LNCaP clone FGC (cell line): ENCODE data around the gene SLC30A3.
A peak's percentile ranks its signal among the peaks of the same experiment; 100 is the strongest.

Source experiments
- DNase-seq: peaks from one replicate; pipeline ENCODE4 v3.0.0-alpha.2; 2011; ENCODE audit warnings: low read depth
- H3K4me3 ChIP-seq: 2 replicates; pipeline ENCODE4 v1.5.1; 2011; ENCODE audit warnings: mild to moderate bottlenecking, low read depth, low read length, control low read depth
- TF ChIP-seq, protein P1 (sequence below): IDR thresholded peaks from 2 replicates; pipeline ENCODE4 v1.5.1; 2012; ENCODE audit warnings: mild to moderate bottlenecking; ENCODE audit not compliant: control insufficient read depth, insufficient read depth; ENCODE audit errors: extremely low read depth

SLC30A3 gene

DNA sequence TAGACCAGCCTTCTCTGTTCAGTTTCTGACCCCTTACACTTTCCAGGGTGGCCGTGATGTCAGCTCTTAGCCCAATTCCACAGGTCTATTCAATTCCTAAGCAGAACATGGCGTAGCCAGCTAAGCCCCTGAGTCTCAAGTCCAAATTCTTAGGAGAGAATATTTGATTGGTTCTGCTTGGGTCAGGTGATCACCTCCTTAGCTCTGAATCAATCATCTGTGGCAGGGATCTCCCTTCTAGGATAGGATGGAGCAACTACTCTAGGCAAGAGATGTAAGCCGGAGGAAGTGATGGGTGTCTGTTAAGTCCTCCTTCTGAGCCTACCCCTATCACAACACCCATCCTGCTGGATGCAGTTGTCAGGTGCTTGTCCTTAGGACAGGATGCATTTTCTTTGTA is 34.3 kb upstream of the SLC30A3 start:
- H3K4me3 ChIP-seq, result no peak overlapping the region
- TF ChIP-seq, protein P1, sequence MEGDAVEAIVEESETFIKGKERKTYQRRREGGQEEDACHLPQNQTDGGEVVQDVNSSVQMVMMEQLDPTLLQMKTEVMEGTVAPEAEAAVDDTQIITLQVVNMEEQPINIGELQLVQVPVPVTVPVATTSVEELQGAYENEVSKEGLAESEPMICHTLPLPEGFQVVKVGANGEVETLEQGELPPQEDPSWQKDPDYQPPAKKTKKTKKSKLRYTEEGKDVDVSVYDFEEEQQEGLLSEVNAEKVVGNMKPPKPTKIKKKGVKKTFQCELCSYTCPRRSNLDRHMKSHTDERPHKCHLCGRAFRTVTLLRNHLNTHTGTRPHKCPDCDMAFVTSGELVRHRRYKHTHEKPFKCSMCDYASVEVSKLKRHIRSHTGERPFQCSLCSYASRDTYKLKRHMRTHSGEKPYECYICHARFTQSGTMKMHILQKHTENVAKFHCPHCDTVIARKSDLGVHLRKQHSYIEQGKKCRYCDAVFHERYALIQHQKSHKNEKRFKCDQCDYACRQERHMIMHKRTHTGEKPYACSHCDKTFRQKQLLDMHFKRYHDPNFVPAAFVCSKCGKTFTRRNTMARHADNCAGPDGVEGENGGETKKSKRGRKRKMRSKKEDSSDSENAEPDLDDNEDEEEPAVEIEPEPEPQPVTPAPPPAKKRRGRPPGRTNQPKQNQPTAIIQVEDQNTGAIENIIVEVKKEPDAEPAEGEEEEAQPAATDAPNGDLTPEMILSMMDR, result no peak
- no peak for DNase-seq

DNA sequence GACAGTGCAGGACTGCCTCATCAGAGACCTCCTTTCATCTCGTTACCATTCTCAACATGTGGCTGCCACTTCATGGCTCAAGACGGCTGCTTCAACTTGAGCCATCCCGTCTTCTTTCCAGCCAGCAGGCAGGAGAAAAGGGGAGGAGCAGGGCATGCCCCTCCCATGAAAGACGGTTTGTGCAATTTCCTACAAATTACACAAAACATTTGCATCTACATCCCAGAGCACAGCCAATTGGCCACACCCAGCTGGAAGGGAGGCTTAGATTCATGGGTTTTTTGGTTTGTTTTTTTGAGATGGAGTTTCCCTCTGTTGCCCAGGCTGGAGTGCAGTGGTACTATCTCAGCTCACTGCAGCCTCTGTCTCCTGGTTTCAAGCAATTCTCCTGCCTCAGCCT is 33.6 kb upstream of the SLC30A3 start:
- no peak for DNase-seq
- H3K4me3 ChIP-seq, result no peak overlapping the region
- TF ChIP-seq, protein P1, result no peak

DNA sequence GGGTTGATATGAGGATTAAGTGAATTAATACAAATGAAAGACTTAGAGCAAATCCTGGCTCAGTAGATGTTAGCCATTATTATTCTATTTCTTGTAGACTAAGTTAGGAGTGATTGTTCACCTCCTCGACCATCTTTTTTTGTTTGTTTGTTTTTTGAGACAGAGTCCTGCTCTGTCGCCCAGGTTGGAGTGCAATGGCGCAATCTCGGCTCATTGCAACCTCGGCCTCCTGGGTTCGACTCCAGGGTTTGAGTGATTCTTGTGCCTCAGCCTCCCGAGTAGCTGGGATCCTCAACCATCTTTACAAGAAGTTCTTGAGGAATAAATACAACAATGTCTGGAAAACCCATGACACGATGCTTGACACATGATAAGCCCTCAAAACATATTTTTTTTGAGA is 32.1 kb upstream of the SLC30A3 start:
- DNase-seq, result no peak
- no peak overlapping the region for H3K4me3 ChIP-seq
- TF ChIP-seq, protein P1, result no peak

DNA sequence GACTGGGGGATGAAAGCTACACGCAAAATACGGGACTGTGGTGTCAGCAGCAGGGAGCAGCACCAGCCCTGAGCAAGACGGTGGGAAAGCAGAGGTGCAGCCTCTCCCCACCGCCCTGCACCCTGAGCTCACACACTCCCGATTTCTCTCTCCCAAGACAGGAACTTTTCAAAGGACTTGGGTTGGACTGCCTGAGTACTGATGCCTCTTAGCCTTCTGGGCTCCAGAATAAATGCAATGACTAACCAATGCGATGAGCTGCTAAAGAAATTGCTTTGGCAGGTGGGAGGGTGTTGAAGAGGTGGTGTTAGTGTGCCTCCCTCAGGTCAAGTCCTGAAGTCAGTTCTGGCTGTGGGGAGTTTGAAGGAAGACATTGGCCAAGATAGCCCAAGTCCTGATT is 29.0 kb upstream of the SLC30A3 start:
- TF ChIP-seq, protein P1, result peak; percentile 46
- no peak overlapping the region for H3K4me3 ChIP-seq
- no peak for DNase-seq

DNA sequence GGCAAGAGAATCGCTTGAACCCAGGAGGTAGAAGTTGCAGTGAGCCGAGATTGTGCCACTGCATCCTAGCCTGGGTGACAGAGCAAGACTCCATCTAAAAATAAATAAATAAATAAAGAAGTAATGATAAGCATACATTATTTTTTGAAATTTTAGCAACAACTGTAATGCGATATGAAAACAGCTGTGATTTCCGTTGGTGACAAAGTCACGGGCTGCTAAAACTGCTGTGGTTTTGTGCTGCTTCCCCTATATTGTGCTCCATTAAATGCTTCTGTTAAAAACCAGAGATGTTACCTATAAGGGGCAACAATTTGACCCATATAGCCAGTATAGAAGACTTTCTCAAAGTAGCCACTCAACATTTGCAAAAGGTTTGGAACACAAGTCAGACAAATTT is 27.7 kb upstream of the SLC30A3 start:
- TF ChIP-seq, protein P1, result no peak
- no peak for DNase-seq
- no peak overlapping the region for H3K4me3 ChIP-seq

DNA sequence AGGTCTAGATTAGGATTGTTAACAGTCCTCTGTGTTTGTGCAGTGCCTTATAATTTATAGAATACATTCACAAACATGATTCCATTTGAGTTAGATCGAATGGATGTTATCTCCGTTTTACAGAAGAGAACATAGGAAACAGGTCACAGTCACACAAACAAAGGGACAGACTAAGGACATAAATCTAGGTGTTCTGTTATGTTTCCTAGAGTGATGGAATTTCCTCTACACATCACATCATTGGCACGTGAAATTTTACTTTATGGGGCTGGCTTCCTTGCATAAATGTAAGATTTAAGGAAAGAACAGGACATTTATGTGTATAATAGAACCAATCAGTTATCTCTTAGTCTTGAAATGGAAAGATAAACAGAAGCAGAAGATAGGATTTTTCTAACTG is 25.8 kb upstream of the SLC30A3 start:
- no peak for DNase-seq
- no peak overlapping the region for H3K4me3 ChIP-seq
- TF ChIP-seq, protein P1, result no peak

DNA sequence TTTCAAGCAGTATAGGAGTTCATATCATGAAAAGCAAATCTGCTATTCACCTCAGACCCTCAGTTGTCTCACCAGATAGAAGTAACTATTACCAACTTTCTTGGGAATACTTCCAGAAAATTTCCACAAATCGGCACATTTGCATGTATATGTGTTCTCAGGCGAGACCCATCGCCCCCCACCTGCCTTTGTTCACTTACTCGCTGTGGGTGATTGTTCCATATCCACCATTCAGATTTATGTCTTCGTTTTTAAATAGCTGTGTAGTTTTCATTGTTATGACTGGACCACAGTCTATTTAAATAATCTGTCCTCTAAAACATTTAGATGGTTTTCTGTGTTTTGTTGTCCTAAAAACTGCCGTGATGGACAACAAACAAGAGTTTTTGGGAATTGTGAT is 22.6 kb upstream of the SLC30A3 start:
- DNase-seq, result no peak
- H3K4me3 ChIP-seq, result no peak overlapping the region
- TF ChIP-seq, protein P1, result no peak
